ENCODE results near the gene CACFD1. TPM values are rescaled to one million over a fixed set of nuclear protein-coding genes. Genes with fewer than 3 reads are reported as not detected.

Gene CACFD1
- total RNA-seq, 2 experiments from 2014 or later = 16.7 to 17.2 TPM

DNA sequence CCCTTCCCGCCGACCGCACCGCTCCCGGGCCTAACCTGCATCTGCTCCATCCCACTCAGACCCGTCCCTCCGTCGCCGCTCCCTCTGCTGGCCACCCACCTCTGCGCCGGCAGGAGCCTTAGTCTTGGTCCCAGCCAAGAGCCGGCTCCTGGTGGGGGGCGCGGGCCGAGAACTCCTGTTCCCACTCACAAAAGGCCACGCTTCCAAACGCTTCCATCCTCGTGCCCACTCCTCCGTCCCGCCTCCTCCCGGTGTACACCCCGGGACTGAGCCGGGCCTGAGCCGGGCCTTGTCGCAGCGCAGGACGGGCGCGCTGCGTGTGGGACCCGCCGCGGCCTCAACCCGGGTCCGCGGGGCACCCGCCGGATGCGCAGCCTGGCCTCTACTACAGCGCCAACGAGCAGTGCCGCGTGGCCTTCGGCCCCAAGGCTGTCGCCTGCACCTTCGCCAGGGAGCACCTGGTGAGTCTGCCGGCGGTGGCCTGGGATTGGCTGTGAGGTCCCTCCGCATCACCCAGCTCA is 30.1 kb upstream of the CACFD1 start:
- no peaks in the 10 kb centered on the region for H3K4me1 ChIP-seq (ENCODE audit: insufficient read depth, low read length, poor library complexity, severe bottlenecking)
- ChIA-PET CTCF (ENCODE audit: unreplicated experiment) (no interaction called here), POLR2A (no interaction called here)
- TF ChIP-seq EZH2phosphoT487 (IDR thresholded peaks at IDR 0.05; ENCODE audit: borderline replicate concordance, low read depth, low read length) = no peak
- TF ChIP-seq, protein P1, sequence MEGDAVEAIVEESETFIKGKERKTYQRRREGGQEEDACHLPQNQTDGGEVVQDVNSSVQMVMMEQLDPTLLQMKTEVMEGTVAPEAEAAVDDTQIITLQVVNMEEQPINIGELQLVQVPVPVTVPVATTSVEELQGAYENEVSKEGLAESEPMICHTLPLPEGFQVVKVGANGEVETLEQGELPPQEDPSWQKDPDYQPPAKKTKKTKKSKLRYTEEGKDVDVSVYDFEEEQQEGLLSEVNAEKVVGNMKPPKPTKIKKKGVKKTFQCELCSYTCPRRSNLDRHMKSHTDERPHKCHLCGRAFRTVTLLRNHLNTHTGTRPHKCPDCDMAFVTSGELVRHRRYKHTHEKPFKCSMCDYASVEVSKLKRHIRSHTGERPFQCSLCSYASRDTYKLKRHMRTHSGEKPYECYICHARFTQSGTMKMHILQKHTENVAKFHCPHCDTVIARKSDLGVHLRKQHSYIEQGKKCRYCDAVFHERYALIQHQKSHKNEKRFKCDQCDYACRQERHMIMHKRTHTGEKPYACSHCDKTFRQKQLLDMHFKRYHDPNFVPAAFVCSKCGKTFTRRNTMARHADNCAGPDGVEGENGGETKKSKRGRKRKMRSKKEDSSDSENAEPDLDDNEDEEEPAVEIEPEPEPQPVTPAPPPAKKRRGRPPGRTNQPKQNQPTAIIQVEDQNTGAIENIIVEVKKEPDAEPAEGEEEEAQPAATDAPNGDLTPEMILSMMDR (conservative IDR thresholded peaks at IDR 0.05; ENCODE audit: low read length) = no peak
- no peaks in the 10 kb centered on the region for H3K36me3 ChIP-seq (ENCODE audit: insufficient read depth, low read length)
- intact Hi-C loops (cut with micrococcal nuclease; ENCODE audit: unreplicated experiment) = no loop called here
- no peak for DNase-seq (ENCODE audit: low spot score)
- no peaks in the 10 kb centered on the region for H3K79me2 ChIP-seq (ENCODE audit: insufficient read depth, low read depth, low read length)
- H3K27ac ChIP-seq (ENCODE audit: low read depth, low read length, poor library complexity, severe bottlenecking) = no peak overlapping the region
- BruUV-seq (replicated peaks) = no TSS peak
- no peaks in the 10 kb centered on the region for H3K9me2 ChIP-seq (ENCODE audit: insufficient read depth, low read length)
- H3K4me3 ChIP-seq (ENCODE audit: low read depth, low read length, poor library complexity, severe bottlenecking) = no peak overlapping the region
- no peaks in the 10 kb centered on the region for H4K20me1 ChIP-seq (ENCODE audit: insufficient read depth, low read length)
- no peaks in the 10 kb centered on the region for H3K9me3 ChIP-seq (ENCODE audit: low read length)
- H3K4me2 ChIP-seq (ENCODE audit: low read length) = no peak overlapping the region
- H2AFZ ChIP-seq (ENCODE audit: low read length) = no peak overlapping the region

DNA sequence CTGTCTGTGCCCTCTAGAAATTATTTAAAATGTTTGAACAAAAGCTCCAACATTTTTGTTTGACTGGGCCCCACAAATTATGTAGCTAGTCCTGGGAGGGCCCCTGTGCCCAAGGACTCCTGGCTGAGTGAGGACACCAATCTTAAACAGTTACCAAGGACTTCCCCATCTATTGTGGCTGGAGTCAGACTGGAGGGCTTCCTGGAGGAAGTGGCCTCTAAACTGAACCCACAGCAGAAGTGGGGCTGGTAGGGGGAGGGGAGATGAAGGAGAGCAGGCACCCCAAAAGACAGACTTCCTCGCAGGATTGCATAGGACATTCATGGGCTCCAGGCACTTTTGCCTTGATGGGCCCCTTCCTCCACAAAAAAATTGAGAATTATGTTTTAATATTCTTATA is 29.5 kb upstream of the CACFD1 start:
- H3K27ac ChIP-seq (ENCODE audit: low read depth, low read length, poor library complexity, severe bottlenecking) = no peak overlapping the region
- CTCF ChIA-PET (ENCODE audit: unreplicated experiment) = no interaction called here
- no peaks in the 10 kb centered on the region for H3K79me2 ChIP-seq (ENCODE audit: insufficient read depth, low read depth, low read length)
- TF ChIP-seq EZH2phosphoT487 (IDR thresholded peaks at IDR 0.05; ENCODE audit: borderline replicate concordance, low read depth, low read length) = no peak
- TF ChIP-seq, protein P1 (conservative IDR thresholded peaks at IDR 0.05; ENCODE audit: low read length) = no peak
- no peaks in the 10 kb centered on the region for H4K20me1 ChIP-seq (ENCODE audit: insufficient read depth, low read length)
- no peak overlapping the region for H3K4me2 ChIP-seq (ENCODE audit: low read length)
- H2AFZ ChIP-seq (ENCODE audit: low read length) = no peak overlapping the region
- no peaks in the 10 kb centered on the region for H3K9me3 ChIP-seq (ENCODE audit: low read length)
- H3K4me1 ChIP-seq (ENCODE audit: insufficient read depth, low read length, poor library complexity, severe bottlenecking) = no peaks in the 10 kb centered on the region
- POLR2A ChIA-PET = no interaction called here
- no peaks in the 10 kb centered on the region for H3K9me2 ChIP-seq (ENCODE audit: insufficient read depth, low read length)
- no peaks in the 10 kb centered on the region for H3K36me3 ChIP-seq (ENCODE audit: insufficient read depth, low read length)
- intact Hi-C loops (cut with micrococcal nuclease; ENCODE audit: unreplicated experiment) = no loop called here
- BruUV-seq (replicated peaks) = no TSS peak
- no peak overlapping the region for H3K4me3 ChIP-seq (ENCODE audit: low read depth, low read length, poor library complexity, severe bottlenecking)
- no peak for DNase-seq (ENCODE audit: low spot score)

DNA sequence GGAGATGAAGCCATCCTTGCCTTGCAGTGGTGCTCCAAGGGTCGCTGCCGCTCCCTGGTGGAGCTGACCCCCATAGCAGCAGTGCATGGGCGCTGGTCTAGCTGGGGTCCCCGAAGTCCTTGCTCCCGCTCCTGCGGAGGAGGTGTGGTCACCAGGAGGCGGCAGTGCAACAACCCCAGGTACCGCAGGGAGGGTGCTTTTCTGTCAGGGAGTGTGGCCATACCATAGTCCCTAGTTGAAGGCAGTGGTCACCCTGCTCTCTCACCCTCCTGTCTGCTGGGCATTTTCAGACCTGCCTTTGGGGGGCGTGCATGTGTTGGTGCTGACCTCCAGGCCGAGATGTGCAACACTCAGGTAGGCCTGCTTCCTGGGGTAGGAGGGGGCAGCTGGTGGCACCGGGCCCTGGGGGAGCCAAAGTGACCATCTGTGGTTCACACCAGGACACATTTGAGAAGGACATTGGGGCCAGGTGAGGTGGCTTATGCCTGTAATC is 26.4 kb upstream of the CACFD1 start:
- DNase-seq (ENCODE audit: low spot score) = no peak
- intact Hi-C loops (cut with micrococcal nuclease; ENCODE audit: unreplicated experiment) = no loop called here
- no peak for TF ChIP-seq EZH2phosphoT487 (IDR thresholded peaks at IDR 0.05; ENCODE audit: borderline replicate concordance, low read depth, low read length)
- TF ChIP-seq, protein P1 (conservative IDR thresholded peaks at IDR 0.05; ENCODE audit: low read length) = peak; percentile 30; the same call in 1 of the 2 replicates
- ChIA-PET CTCF (ENCODE audit: unreplicated experiment) (no interaction called here), POLR2A (no interaction called here)
- H3K36me3 ChIP-seq (ENCODE audit: insufficient read depth, low read length) = no peaks in the 10 kb centered on the region
- BruUV-seq (replicated peaks) = no TSS peak
- H3K9me3 ChIP-seq (ENCODE audit: low read length) = no peaks in the 10 kb centered on the region
- no peak overlapping the region for H3K4me3 ChIP-seq (ENCODE audit: low read depth, low read length, poor library complexity, severe bottlenecking)
- H3K79me2 ChIP-seq (ENCODE audit: insufficient read depth, low read depth, low read length) = no peaks in the 10 kb centered on the region
- no peaks in the 10 kb centered on the region for H3K4me1 ChIP-seq (ENCODE audit: insufficient read depth, low read length, poor library complexity, severe bottlenecking)
- no peaks in the 10 kb centered on the region for H3K9me2 ChIP-seq (ENCODE audit: insufficient read depth, low read length)
- no peak overlapping the region for H2AFZ ChIP-seq (ENCODE audit: low read length)
- no peak overlapping the region for H3K27ac ChIP-seq (ENCODE audit: low read depth, low read length, poor library complexity, severe bottlenecking)
- no peaks in the 10 kb centered on the region for H4K20me1 ChIP-seq (ENCODE audit: insufficient read depth, low read length)
- H3K4me2 ChIP-seq (ENCODE audit: low read length) = no peak overlapping the region

Measured in OCI-LY7 (cell line).